IMR-90 (cell line): Measurements from ENCODE around the gene STIL. TPM values are rescaled to one million over a fixed set of nuclear protein-coding genes. Genes with fewer than 3 reads are reported as not detected.

ENCODE experiments used
- ATAC-seq: fragments of 200-7000 bp; cut with Tn5 transposase; 2 replicates; pipeline ENCODE4 v1.9.1; 2020; ENCODE audit warnings: low read depth, mild to moderate bottlenecking, moderate library complexity
- BruUV-seq: library from RNA; stranded (reverse); fragments of 400-500 nt; replicated peaks from 2 replicates; lab custom pipeline; 2021; lab: Mats Ljungman, UMichigan
- CTCF ChIA-PET: fragments of 300-600 bp; formaldehyde crosslinking; extraction: SDS; loops from one replicate; lab custom pipeline; 2021; ENCODE audit warnings: antibody characterized with exemption; lab: Yijun Ruan, JAX
- POLR2A ChIA-PET: fragments of 300-600 bp; sonication (Branson Sonifier 250); formaldehyde crosslinking; loops from one replicate; lab custom pipeline; 2022; ENCODE audit warnings: antibody characterized with exemption; ENCODE audit not compliant: unreplicated experiment; lab: Charles Lee
- DNase-seq: peaks from one replicate; pipeline ENCODE4 v3.0.0; 2013
- H2AFZ ChIP-seq: replicated peaks from 2 replicates; pipeline ENCODE3; 2013; ENCODE audit warnings: low read length, mild to moderate bottlenecking; ENCODE audit not compliant: poor library complexity
- H2AK5ac ChIP-seq: 2 replicates; pipeline ENCODE4 v1.6.1; 2013; ENCODE audit warnings: low read depth, low read length, inconsistent platforms
- H2AK9ac ChIP-seq: replicated peaks from 2 replicates; pipeline ENCODE3; 2013; ENCODE audit warnings: mild to moderate bottlenecking, low read depth, low read length, moderate library complexity; ENCODE audit not compliant: poor library complexity
- H2BK120ac ChIP-seq: 2 replicates; pipeline ENCODE4 v1.6.1; 2013; ENCODE audit warnings: low read depth, low read length, inconsistent platforms
- H2BK15ac ChIP-seq: 3 replicates; pipeline ENCODE4 v1.6.1; 2013; ENCODE audit warnings: low read depth, low read length, inconsistent platforms
- H2BK20ac ChIP-seq: 2 replicates; pipeline ENCODE4 v1.6.1; 2013; ENCODE audit warnings: low read depth, mild to moderate bottlenecking, inconsistent platforms, low read length, moderate library complexity
- H2BK5ac ChIP-seq: 2 replicates; pipeline ENCODE4 v1.6.1; 2013; ENCODE audit warnings: mild to moderate bottlenecking, low read depth, low read length, inconsistent platforms; ENCODE audit not compliant: poor library complexity, severe bottlenecking
- H3K14ac ChIP-seq: replicated peaks from 2 replicates; pipeline ENCODE4 v1.6.1; 2013; ENCODE audit warnings: low read depth, low read length, inconsistent platforms
- H3K18ac ChIP-seq: 2 replicates; pipeline ENCODE4 v1.6.1; 2013; ENCODE audit warnings: low read depth, low read length, control low read depth
- H3K23ac ChIP-seq: 2 replicates; pipeline ENCODE4 v1.6.1; 2013; ENCODE audit warnings: low read depth, low read length, inconsistent platforms
- H3K27ac ChIP-seq: 2 replicates; pipeline ENCODE4 v1.5.1; 2013; ENCODE audit warnings: mild to moderate bottlenecking, control low read depth, low read length; ENCODE audit not compliant: insufficient read depth
- H3K27me3 ChIP-seq: 2 replicates; pipeline ENCODE4 v1.6.1; 2013; ENCODE audit warnings: low read length; ENCODE audit not compliant: control insufficient read depth, insufficient read depth
- H3K36me3 ChIP-seq: 2 replicates; pipeline ENCODE4 v1.6.1; 2013; ENCODE audit warnings: low read length, mixed read lengths; ENCODE audit not compliant: control insufficient read depth, insufficient read depth
- H3K4ac ChIP-seq: 2 replicates; pipeline ENCODE4 v1.6.1; 2013; ENCODE audit warnings: low read depth, low read length, inconsistent platforms
- H3K4me1 ChIP-seq: 2 replicates; pipeline ENCODE4 v1.6.1; 2013; ENCODE audit warnings: low read length, mixed read lengths; ENCODE audit not compliant: control insufficient read depth, insufficient read depth
- H3K4me2 ChIP-seq: 2 replicates; pipeline ENCODE4 v1.6.1; 2013; ENCODE audit warnings: low read depth, mild to moderate bottlenecking, control low read depth, low read length, moderate library complexity
- H3K4me3 ChIP-seq: 2 replicates; pipeline ENCODE4 v1.5.1; 2013; ENCODE audit warnings: low read depth, mild to moderate bottlenecking, control low read depth, low read length, moderate library complexity; ENCODE audit not compliant: insufficient read depth
- H3K56ac ChIP-seq: 2 replicates; pipeline ENCODE4 v1.6.1; 2013; ENCODE audit warnings: low read length, inconsistent platforms; ENCODE audit not compliant: insufficient read depth; ENCODE audit errors: extremely low read depth
- H3K79me1 ChIP-seq, 2 experiments: 2 replicates each; pipeline ENCODE4 v1.6.1; 2013; ENCODE audit warnings: low read length in 2 of 2, inconsistent platforms in 1 of 2, low read depth in 1 of 2
- H3K9ac ChIP-seq: 2 replicates; pipeline ENCODE4 v1.6.1; 2013; ENCODE audit warnings: low read depth, low read length, control low read depth
- H3K9me1 ChIP-seq: 2 replicates; pipeline ENCODE4 v1.6.1; 2013; ENCODE audit warnings: low read length, inconsistent platforms; ENCODE audit not compliant: insufficient read depth
- H3K9me3 ChIP-seq: 2 replicates; pipeline ENCODE4 v1.6.1; 2013; ENCODE audit warnings: low read length; ENCODE audit not compliant: control insufficient read depth, insufficient read depth
- H4K20me1 ChIP-seq: 2 replicates; pipeline ENCODE4 v1.6.1; 2013; ENCODE audit warnings: low read length, inconsistent platforms; ENCODE audit not compliant: insufficient read depth
- H4K5ac ChIP-seq: 2 replicates; pipeline ENCODE4 v1.6.1; 2013; ENCODE audit warnings: mild to moderate bottlenecking, low read depth, low read length, control low read depth
- H4K8ac ChIP-seq, 2 experiments: 2 replicates each; pipeline ENCODE4 v1.6.1; 2013; ENCODE audit warnings: low read depth in 2 of 2, low read length in 2 of 2, control low read depth in 1 of 2, inconsistent platforms in 1 of 2
- H4K91ac ChIP-seq: 2 replicates; pipeline ENCODE4 v1.6.1; 2013; ENCODE audit warnings: low read depth, low read length, inconsistent platforms; ENCODE audit not compliant: insufficient read depth
- BHLHE40 ChIP-seq: fragments of 150-350 bp; IDR thresholded peaks from 2 replicates; pipeline ENCODE4 v1.6.1; 2016; ENCODE audit warnings: mild to moderate bottlenecking, low read depth, low read length
- CEBPB ChIP-seq: IDR thresholded peaks from 2 replicates; pipeline ENCODE4 v1.6.1; 2012; ENCODE audit warnings: low read depth, low read length, improper control_type of control experiment
- CHD1 ChIP-seq: IDR thresholded peaks from 2 replicates; pipeline ENCODE4 v1.6.1; 2012; ENCODE audit warnings: low read depth, low read length, improper control_type of control experiment
- CTCF ChIP-seq: conservative IDR thresholded peaks from 2 replicates; pipeline ENCODE4 v1.5.1; 2012; ENCODE audit warnings: mild to moderate bottlenecking, low read depth, low read length, improper control_type of control experiment
- ELK1 ChIP-seq: fragments of 150-350 bp; IDR thresholded peaks from 2 replicates; pipeline ENCODE4 v1.6.1; 2016; ENCODE audit warnings: low read depth, mild to moderate bottlenecking, low read length, moderate library complexity, borderline replicate concordance
- MAFK ChIP-seq: IDR thresholded peaks from 2 replicates; pipeline ENCODE4 v1.6.1; 2012; ENCODE audit warnings: low read depth, low read length, improper control_type of control experiment
- MAZ ChIP-seq: IDR thresholded peaks from 2 replicates; pipeline ENCODE4 v1.6.1; 2012; ENCODE audit warnings: low read depth, mild to moderate bottlenecking, low read length, improper control_type of control experiment, moderate library complexity, borderline replicate concordance
- MXI1 ChIP-seq: IDR thresholded peaks from 2 replicates; pipeline ENCODE4 v1.6.1; 2012; ENCODE audit warnings: low read depth, mild to moderate bottlenecking, low read length, moderate library complexity, borderline replicate concordance
- NFE2L2 ChIP-seq: fragments of 150-350 bp; IDR thresholded peaks from 2 replicates; pipeline ENCODE4 v1.6.1; 2016; ENCODE audit warnings: low read depth, mild to moderate bottlenecking, low read length
- POLR2A ChIP-seq: IDR thresholded peaks from 2 replicates; pipeline ENCODE4 v1.6.1; 2012; ENCODE audit warnings: mild to moderate bottlenecking, low read depth, low read length
- RAD21 ChIP-seq: IDR thresholded peaks from 2 replicates; pipeline ENCODE4 v1.6.1; 2012; ENCODE audit warnings: low read length, improper control_type of control experiment
- RCOR1 ChIP-seq: IDR thresholded peaks from 2 replicates; pipeline ENCODE4 v1.6.1; 2012; ENCODE audit warnings: mild to moderate bottlenecking, low read length, improper control_type of control experiment; ENCODE audit not compliant: insufficient replicate concordance
- RFX5 ChIP-seq: IDR thresholded peaks from 2 replicates; pipeline ENCODE4 v1.8.0; 2012; ENCODE audit warnings: low read depth, mild to moderate bottlenecking, low read length, moderate library complexity
- SMC3 ChIP-seq: fragments of 150-350 bp; IDR thresholded peaks from 2 replicates; pipeline ENCODE4 v1.6.1; 2016; ENCODE audit warnings: low read depth, mild to moderate bottlenecking, antibody characterized with exemption, low read length, moderate library complexity
- WGBS, 2 experiments: methylation state at CpG; one replicate each; pipeline versions ENCODE4 v1.1.5 to v1.1.7; 2013; ENCODE audit warnings: missing lambda C conversion rate in 2 of 2; ENCODE audit not compliant: insufficient read length in 1 of 2; ENCODE audit errors: extremely low coverage in 2 of 2; 5-methylcytosine and 5-hydroxymethylcytosine counted together
- dilution Hi-C: fragments of 300-500 bp; cut with HindIII; formaldehyde crosslinking; loops from one replicate; pipeline ENCODE4 v1.14.3; 2018; ENCODE audit warnings: low sequenced_read_pairs; ENCODE audit not compliant: unreplicated experiment
- in situ Hi-C: fragments of 300-500 bp; cut with MboI; formaldehyde crosslinking; loops from 3 replicates; pipeline ENCODE4 v1.14.3; 2019; ENCODE audit warnings: low sequenced_read_pairs, inconsistent platforms, mixed read lengths
- intact Hi-C: fragments of 100-400 bp; cut with micrococcal nuclease; formaldehyde crosslinking; loops from 2 replicates; pipeline ENCODE4 v1.10.0; 2022
- polyA plus RNA-seq, 3 experiments: library from polyadenylated mRNA; depleted of rRNA; stranded (reverse); fragments of >200 nt; gene quantifications; 2 replicates each; pipeline ENCODE4 v1.2.3, GENCODE V29; 2012; ENCODE audit warnings: low replicate concordance in 1 of 3
- total RNA-seq: library from RNA; depleted of rRNA; stranded (reverse); fragments of >200 nt; gene quantifications from 2 replicates; pipeline ENCODE4 v1.2.3, GENCODE V29; 2012

STIL gene
- total and polyA plus RNA-seq, 2 of the 4 experiments (the other 2 are of a cell fraction), result 6.8 to 17.2 TPM

GRCh38 chr1:47347735-47348134 is 33.8 kb upstream of the STIL start:
- Histone ChIP-seq H4K20me1 (peaks cover 9% of the 10 kb centered on the region), H3K9ac (no peak overlapping the region), H4K5ac (no peak overlapping the region), H3K36me3 (no peaks in the 10 kb centered on the region; the same call in 1 of the 2 replicates), H3K9me3 (no peaks in the 10 kb centered on the region), H3K23ac (no peak overlapping the region), H3K4ac (no peak overlapping the region; the same call in 1 of the 2 replicates), H2AK9ac (no peak overlapping the region), H3K9me1 (peaks cover 8% of the 10 kb centered on the region), H2BK5ac (no peak overlapping the region), H4K91ac (no peak overlapping the region), H2AFZ (no peak overlapping the region), H3K14ac (no peak overlapping the region), H3K4me3 (no peak overlapping the region), H3K27me3 (no peaks in the 10 kb centered on the region), H3K27ac (no peak overlapping the region), H2BK15ac (no peak overlapping the region), H2BK120ac (no peak overlapping the region), H3K4me2 (no peak overlapping the region), H3K56ac (no peak overlapping the region), H4K8ac (no peak overlapping the region), H3K18ac (no peak overlapping the region), H3K79me1 (peaks cover 15 to 60% of the 10 kb centered on the region in 2 experiments), H3K4me1 (no peaks in the 10 kb centered on the region; the same call in 1 of the 2 replicates), H2BK20ac (no peak overlapping the region), H2AK5ac (no peak overlapping the region)
- DNase-seq (no peak), ATAC-seq (no peak)
- in situ Hi-C loops (no loop called here), intact Hi-C loops (no loop called here), dilution Hi-C loops (no loop called here)
- BruUV-seq, result no TSS peak
- POLR2A ChIA-PET, result no interaction called here
- TF ChIP-seq POLR2A, result no peak
- TF ChIP-seq CTCF, result no peak
- no peak for TF ChIP-seq ELK1
- TF ChIP-seq RFX5, result no peak
- TF ChIP-seq CHD1, result no peak
- no peak for TF ChIP-seq BHLHE40
- TF ChIP-seq SMC3, result no peak
- no peak for TF ChIP-seq RAD21
- no peak for TF ChIP-seq MAFK
- TF ChIP-seq MAZ, result no peak
- TF ChIP-seq NFE2L2, result no peak
- TF ChIP-seq RCOR1, result no peak
- TF ChIP-seq MXI1, result no peak
- TF ChIP-seq CEBPB, result no peak
- 91% methylated on average over 6 of the region's 9 CpGs; no CpG with 5 or more reads in 1 of the 2 experiments for WGBS, 2 experiments
- CTCF ChIA-PET, result interaction anchor here (0.6 to 1.2 kb wide), 3 partner anchors 10 to 362 kb away, joined by 3 to 5 read pairs (median 3); no protein-coding TSS in a partner anchor
